Suprapubic skin (tissue), 4 donors: ENCODE results near the gene MAS1L.

Experiments
- EP300 ChIP-seq: sonication (generic); formaldehyde crosslinking; IDR thresholded peaks from one replicate; pipeline ENCODE4 v1.6.1; 2017; ENCODE audit warnings: antibody characterized with exemption
- POLR2A ChIP-seq, 2 donors: fragments of 450-650 bp; IDR thresholded peaks; one replicate each; pipeline ENCODE4 v1.6.1; 2017; ENCODE audit warnings: antibody characterized with exemption in 2 of 2, mild to moderate bottlenecking in 2 of 2, moderate library complexity in 2 of 2
- POLR2AphosphoS5 ChIP-seq, 3 donors: sonication (generic); formaldehyde crosslinking; IDR thresholded peaks; one replicate each; pipeline ENCODE4 v1.6.1; 2017; ENCODE audit warnings: antibody characterized with exemption in 3 of 3
- TF ChIP-seq, protein P1 (sequence below), 2 donors: fragments of 200-600 bp in 1 of 2; fragments of 450-650 bp in 1 of 2; sonication (generic) in 1 of 2; IDR thresholded peaks; one replicate each; pipeline ENCODE4 v1.5.1; 2016 to 2019; ENCODE audit warnings: antibody characterized with exemption in 2 of 2, mild to moderate bottlenecking in 1 of 2, moderate library complexity in 1 of 2

DNA sequence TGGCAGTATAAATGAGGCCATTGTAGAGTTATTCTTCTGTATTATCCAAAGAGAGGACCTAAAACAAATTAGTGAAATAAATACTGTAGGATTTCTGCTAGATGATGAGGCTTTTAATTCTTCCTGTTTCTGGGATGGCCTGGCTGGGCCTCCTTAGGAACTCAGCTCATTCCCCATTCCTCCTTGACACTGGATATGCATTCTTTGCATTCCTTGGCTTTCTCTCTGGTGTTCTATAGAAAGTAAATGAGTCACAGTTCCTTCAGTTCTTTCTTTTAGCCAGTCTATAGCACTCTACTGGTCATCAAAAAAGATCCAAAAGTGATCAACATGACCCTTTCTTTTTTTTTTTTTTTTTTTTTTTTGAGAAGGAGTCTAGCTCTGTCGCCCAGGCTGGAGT lies 40.1 kb downstream of the MAS1L start:
- TF ChIP-seq, protein P1, sequence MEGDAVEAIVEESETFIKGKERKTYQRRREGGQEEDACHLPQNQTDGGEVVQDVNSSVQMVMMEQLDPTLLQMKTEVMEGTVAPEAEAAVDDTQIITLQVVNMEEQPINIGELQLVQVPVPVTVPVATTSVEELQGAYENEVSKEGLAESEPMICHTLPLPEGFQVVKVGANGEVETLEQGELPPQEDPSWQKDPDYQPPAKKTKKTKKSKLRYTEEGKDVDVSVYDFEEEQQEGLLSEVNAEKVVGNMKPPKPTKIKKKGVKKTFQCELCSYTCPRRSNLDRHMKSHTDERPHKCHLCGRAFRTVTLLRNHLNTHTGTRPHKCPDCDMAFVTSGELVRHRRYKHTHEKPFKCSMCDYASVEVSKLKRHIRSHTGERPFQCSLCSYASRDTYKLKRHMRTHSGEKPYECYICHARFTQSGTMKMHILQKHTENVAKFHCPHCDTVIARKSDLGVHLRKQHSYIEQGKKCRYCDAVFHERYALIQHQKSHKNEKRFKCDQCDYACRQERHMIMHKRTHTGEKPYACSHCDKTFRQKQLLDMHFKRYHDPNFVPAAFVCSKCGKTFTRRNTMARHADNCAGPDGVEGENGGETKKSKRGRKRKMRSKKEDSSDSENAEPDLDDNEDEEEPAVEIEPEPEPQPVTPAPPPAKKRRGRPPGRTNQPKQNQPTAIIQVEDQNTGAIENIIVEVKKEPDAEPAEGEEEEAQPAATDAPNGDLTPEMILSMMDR (IDR thresholded peaks at IDR 0.05): no peak
- TF ChIP-seq POLR2A (IDR thresholded peaks at IDR 0.05) (no peak), EP300 (no peak), POLR2AphosphoS5 (IDR thresholded peaks at IDR 0.05) (no peak)
